Activated CD4-positive, CD25-positive, alpha-beta regulatory T cell (primary cell): ENCODE results near the gene POU3F3.

Source experiments
- DNase-seq, 4 experiments: peaks; one replicate each; lab custom pipeline; 2025; lab: John Stamatoyannopoulos, UW

The POU3F3 gene

GRCh38 chr2:104861351-104862057 lies 7.6 kb downstream of the POU3F3 start:
- no peak for DNase-seq

- no peak for DNase-seq
Observed at GRCh38 chr2:104862058-104862941, 8.4 kb downstream of the POU3F3 start.

GRCh38 chr2:104863146-104863467 lies 9.2 kb downstream of the POU3F3 start:
- DNase-seq: no peak

GRCh38 chr2:104863468-104864279 lies 9.8 kb downstream of the POU3F3 start:
- DNase-seq: no peak

- no peak for DNase-seq
Observed at GRCh38 chr2:104864280-104865095, 10.6 kb downstream of the POU3F3 start.

- DNase-seq: no peak
Observed at GRCh38 chr2:104865096-104865470, 11.2 kb downstream of the POU3F3 start.

- no peak for DNase-seq
Observed at GRCh38 chr2:104866122-104866864, 12.4 kb downstream of the POU3F3 start.

- DNase-seq: no peak
Observed at GRCh38 chr2:104866883-104867812, 13.2 kb downstream of the POU3F3 start.

GRCh38 chr2:104867813-104868504 lies 14.0 kb downstream of the POU3F3 start:
- DNase-seq: no peak

- DNase-seq: no peak
Observed at GRCh38 chr2:104868505-104868866, 14.6 kb downstream of the POU3F3 start.

- no peak for DNase-seq
Observed at GRCh38 chr2:104870100-104870975, 16.4 kb downstream of the POU3F3 start.

GRCh38 chr2:104871649-104871971 lies 17.7 kb downstream of the POU3F3 start:
- no peak for DNase-seq

- no peak for DNase-seq
Observed at GRCh38 chr2:104871972-104872865, 18.3 kb downstream of the POU3F3 start.

GRCh38 chr2:104872866-104873688 lies 19.2 kb downstream of the POU3F3 start:
- DNase-seq: no peak

GRCh38 chr2:104873689-104874054 lies 19.8 kb downstream of the POU3F3 start:
- no peak for DNase-seq

GRCh38 chr2:104874230-104874629 lies 20.3 kb downstream of the POU3F3 start:
- DNase-seq: no peak

GRCh38 chr2:104875262-104875661 lies 21.3 kb downstream of the POU3F3 start:
- no peak for DNase-seq
